ENCODE measurements around the gene SLC12A4. TPM values are rescaled to one million over a fixed set of nuclear protein-coding genes. Genes with fewer than 3 reads are reported as not detected.

SLC12A4 gene
- total and polyA plus RNA-seq, 2 experiments from 2014 or later: 19.9 to 53.0 TPM

GRCh38 chr16:67987460-67988160 is 19.2 kb upstream of the SLC12A4 start:
- DNase-seq (ENCODE audit: low spot score): no peak
- H3K4me1 Mint-ChIP-seq: peaks cover 8% of the 10 kb centered on the region; the same call in 1 of the 3 replicates
- no peak for TF ChIP-seq JUNB (IDR thresholded peaks at IDR 0.05; ENCODE audit: unreplicated experiment)
- TF ChIP-seq CTCF (conservative IDR thresholded peaks at IDR 0.05; ENCODE audit: low read depth in 2 of 2): no peak
- TF ChIP-seq REST (IDR thresholded peaks at IDR 0.05; ENCODE audit: unreplicated experiment): no peak
- TF ChIP-seq CREB1 (CRISPR knock-in tag; IDR thresholded peaks at IDR 0.05; ENCODE audit: low read depth): no peak
- no peak for TF ChIP-seq POLR2AphosphoS5 (IDR thresholded peaks at IDR 0.05; ENCODE audit: low read depth)
- TF ChIP-seq STAT1 (IDR thresholded peaks at IDR 0.05; ENCODE audit: unreplicated experiment): no peak
- TF ChIP-seq, protein P1, sequence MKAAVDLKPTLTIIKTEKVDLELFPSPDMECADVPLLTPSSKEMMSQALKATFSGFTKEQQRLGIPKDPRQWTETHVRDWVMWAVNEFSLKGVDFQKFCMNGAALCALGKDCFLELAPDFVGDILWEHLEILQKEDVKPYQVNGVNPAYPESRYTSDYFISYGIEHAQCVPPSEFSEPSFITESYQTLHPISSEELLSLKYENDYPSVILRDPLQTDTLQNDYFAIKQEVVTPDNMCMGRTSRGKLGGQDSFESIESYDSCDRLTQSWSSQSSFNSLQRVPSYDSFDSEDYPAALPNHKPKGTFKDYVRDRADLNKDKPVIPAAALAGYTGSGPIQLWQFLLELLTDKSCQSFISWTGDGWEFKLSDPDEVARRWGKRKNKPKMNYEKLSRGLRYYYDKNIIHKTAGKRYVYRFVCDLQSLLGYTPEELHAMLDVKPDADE (IDR thresholded peaks at IDR 0.05): no peak
- TF ChIP-seq ZNF114 (CRISPR knock-in tag; IDR thresholded peaks at IDR 0.05): no peak
- peaks cover 22% of the 10 kb centered on the region for H3K27me3 Mint-ChIP-seq (ENCODE audit: insufficient read depth, low read depth, poor library complexity)
- H3K4me3 Mint-ChIP-seq: no peak overlapping the region
- no peaks in the 10 kb centered on the region for H3K36me3 Mint-ChIP-seq (ENCODE audit: low read depth)
- Histone ChIP-seq H3K4me2 (no peak overlapping the region), H2AFZ (no peak overlapping the region), H3K27me3 (ENCODE audit: insufficient read depth) (peaks cover 3% of the 10 kb centered on the region; the same call in 1 of the 2 replicates), H3K79me2 (replicated peaks; ENCODE audit: insufficient read depth) (no peaks in the 10 kb centered on the region), H3K4me3 (no peak overlapping the region), H3K9me2 (ENCODE audit: insufficient read depth) (peaks cover 3% of the 10 kb centered on the region; the same call in 1 of the 2 replicates), H3K27ac (ENCODE audit: low read depth) (no peak overlapping the region), H3K4me1 (ENCODE audit: insufficient read depth) (no peaks in the 10 kb centered on the region), H3F3A (replicated peaks; ENCODE audit: low read depth) (no peaks in the 10 kb centered on the region), H3K36me3 (ENCODE audit: insufficient read depth) (no peaks in the 10 kb centered on the region), H4K20me1 (replicated peaks; ENCODE audit: insufficient read depth) (no peaks in the 10 kb centered on the region)
- no peak overlapping the region for H3K27ac Mint-ChIP-seq
- no peak for ATAC-seq
- H3K9me3 Mint-ChIP-seq: peaks cover 9% of the 10 kb centered on the region

DNA sequence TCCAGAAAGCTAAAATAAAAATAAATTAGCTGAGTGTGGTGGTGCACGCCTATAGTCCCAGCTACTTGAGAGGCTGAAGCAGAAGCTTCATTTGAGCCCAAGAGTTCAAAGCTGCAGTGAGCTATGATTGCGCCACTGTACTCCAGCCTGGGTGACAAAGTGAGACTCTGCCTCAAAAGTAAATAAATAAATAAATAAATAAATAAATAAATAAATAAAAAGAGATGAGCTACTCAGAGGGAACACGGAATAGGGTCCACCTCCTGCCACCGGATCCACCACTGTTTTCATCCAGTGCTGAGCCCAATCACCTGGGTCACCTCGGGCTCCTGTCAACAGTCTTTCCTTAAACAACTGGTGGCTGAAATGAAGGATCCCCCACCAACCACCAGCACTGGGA is 18.5 kb upstream of the SLC12A4 start:
- no peak for DNase-seq (ENCODE audit: low spot score)
- TF ChIP-seq ZNF331 (CRISPR knock-in tag; IDR thresholded peaks at IDR 0.05; ENCODE audit: low read depth) (no peak), JUNB (IDR thresholded peaks at IDR 0.05; ENCODE audit: unreplicated experiment) (no peak), CTCF (conservative IDR thresholded peaks at IDR 0.05; ENCODE audit: low read depth in 2 of 2) (no peak), EZH2 (IDR thresholded peaks at IDR 0.05; ENCODE audit: low read depth, unreplicated experiment) (no peak), REST (IDR thresholded peaks at IDR 0.05; ENCODE audit: unreplicated experiment) (no peak)
- H3K4me2 ChIP-seq: no peak overlapping the region
- H3K4me3 ChIP-seq: no peak overlapping the region
- no peaks in the 10 kb centered on the region for H3F3A ChIP-seq (replicated peaks; ENCODE audit: low read depth)
- Mint-ChIP-seq H3K9me3 (peaks cover 11% of the 10 kb centered on the region), H3K4me1 (peaks cover 8% of the 10 kb centered on the region; the same call in 1 of the 3 replicates), H3K27me3 (ENCODE audit: insufficient read depth, low read depth, poor library complexity) (peaks cover 18% of the 10 kb centered on the region), H3K27ac (no peak overlapping the region), H3K4me3 (no peak overlapping the region), H3K36me3 (ENCODE audit: low read depth) (no peaks in the 10 kb centered on the region)
- H2AFZ ChIP-seq: no peak overlapping the region
- no peaks in the 10 kb centered on the region for H3K79me2 ChIP-seq (replicated peaks; ENCODE audit: insufficient read depth)
- H4K20me1 ChIP-seq (replicated peaks; ENCODE audit: insufficient read depth): no peaks in the 10 kb centered on the region
- H3K4me1 ChIP-seq (ENCODE audit: insufficient read depth): no peaks in the 10 kb centered on the region
- no peak overlapping the region for H3K27ac ChIP-seq (ENCODE audit: low read depth)
- H3K27me3 ChIP-seq (ENCODE audit: insufficient read depth): no peaks in the 10 kb centered on the region
- ATAC-seq: no peak
- H3K9me2 ChIP-seq (ENCODE audit: insufficient read depth): peaks cover 3% of the 10 kb centered on the region; the same call in 1 of the 2 replicates
- H3K36me3 ChIP-seq (ENCODE audit: insufficient read depth): no peaks in the 10 kb centered on the region
